Endothelial cell of umbilical vein (primary cell): ENCODE results near the gene KRTAP10-5. TPM values are rescaled to one million over a fixed set of nuclear protein-coding genes. Genes with fewer than 3 reads are reported as not detected.

Source experiments
- BruUV-seq: library from RNA; stranded (reverse); fragments of 400-500 nt; replicated peaks from 2 replicates; lab custom pipeline; 2021; lab: Mats Ljungman, UMichigan
- CTCF ChIA-PET: fragments of 300-600, 350-600 bp; sonication (Branson Sonifier 250); formaldehyde crosslinking; loops from one replicate; lab custom pipeline; 2021; ENCODE audit warnings: antibody characterized with exemption, inconsistent platforms; lab: Charles Lee
- POLR2A ChIA-PET: fragments of 300-600, 350-600 bp; sonication (Branson Sonifier 250); formaldehyde crosslinking; loops from one replicate; lab custom pipeline; 2021; ENCODE audit warnings: antibody characterized with exemption, inconsistent platforms; lab: Charles Lee
- DNase-seq: peaks from one replicate; pipeline ENCODE4 v3.0.0-alpha.2; 2011; ENCODE audit warnings: low read depth, low spot score
- FAIRE-seq: peaks from 2 replicates; lab custom pipeline; 2011; peaks lifted over from hg19 to GRCh38; lab: Jason Lieb, UNC
- H2AFZ ChIP-seq: 2 replicates; pipeline ENCODE4 v1.6.0; 2012; ENCODE audit warnings: low read depth, low read length, control low read depth, inconsistent platforms
- H3K27ac ChIP-seq: 2 replicates; pipeline ENCODE4 v1.5.1; 2011; ENCODE audit warnings: low read depth, mild to moderate bottlenecking, control low read depth, low read length, moderate library complexity; ENCODE audit not compliant: insufficient read depth
- H3K27me3 ChIP-seq, 2 experiments: 2 replicates each; pipeline versions ENCODE4 v1.6.0 to v1.6.1; 2011; ENCODE audit warnings: low read length in 2 of 2, mixed read lengths in 1 of 2; ENCODE audit not compliant: control insufficient read depth in 2 of 2, insufficient read depth in 2 of 2
- H3K36me3 ChIP-seq, 2 experiments: 2 replicates in 1 of 2; 3 replicates in 1 of 2; pipeline ENCODE4 v1.5.1; 2011; ENCODE audit warnings: low read length in 2 of 2, mild to moderate bottlenecking in 1 of 2, moderate library complexity in 1 of 2; ENCODE audit not compliant: control insufficient read depth in 2 of 2, insufficient read depth in 2 of 2; ENCODE audit errors: extremely low read depth in 1 of 2
- H3K4me1 ChIP-seq: 3 replicates; pipeline ENCODE4 v1.5.1; 2011; ENCODE audit warnings: mild to moderate bottlenecking, low read length; ENCODE audit not compliant: control insufficient read depth, insufficient read depth; ENCODE audit errors: extremely low read depth
- H3K4me2 ChIP-seq: 2 replicates; pipeline ENCODE4 v1.6.1; 2011; ENCODE audit warnings: low read length, control low read depth, mixed read lengths; ENCODE audit not compliant: insufficient read depth
- H3K4me3 ChIP-seq, 3 experiments: fragments of 200-600 bp in 1 of 3; sonication (generic), shearing (Covaris generic) in 1 of 3; replicated peaks in 1 of 3; 2 replicates each; pipeline ENCODE4 v1.5.1; 2011 to 2016; ENCODE audit warnings: control low read depth in 3 of 3, low read length in 3 of 3, mild to moderate bottlenecking in 2 of 3, inconsistent platforms in 1 of 3, low read depth in 1 of 3, moderate library complexity in 1 of 3; ENCODE audit not compliant: insufficient read depth in 1 of 3
- H3K79me2 ChIP-seq: 2 replicates; pipeline ENCODE4 v1.6.0; 2012; ENCODE audit warnings: low read length, inconsistent platforms; ENCODE audit not compliant: control insufficient read depth, insufficient read depth
- H3K9ac ChIP-seq: replicated peaks from 2 replicates; pipeline ENCODE3; 2011; ENCODE audit warnings: low read length, control low read depth; ENCODE audit not compliant: insufficient read depth; ENCODE audit errors: extremely low read depth
- H3K9me1 ChIP-seq: replicated peaks from 3 replicates; pipeline ENCODE4 v1.6.0; 2011; ENCODE audit warnings: mild to moderate bottlenecking, low read length; ENCODE audit not compliant: control insufficient read depth, insufficient read depth; ENCODE audit errors: extremely low read depth
- H3K9me3 ChIP-seq: replicated peaks from 2 replicates; pipeline ENCODE4 v1.5.1; 2012; ENCODE audit warnings: low read length, inconsistent platforms; ENCODE audit not compliant: control insufficient read depth, insufficient read depth
- H4K20me1 ChIP-seq: replicated peaks from 2 replicates; pipeline ENCODE3; 2011; ENCODE audit warnings: mild to moderate bottlenecking, low read length; ENCODE audit not compliant: control insufficient read depth, insufficient read depth; ENCODE audit errors: extremely low read depth
- CTCF ChIP-seq, 2 donors: IDR thresholded peaks; 1 replicate in 1 of 2; 2 replicates in 1 of 2; pipeline ENCODE4 v1.5.1; 2011; ENCODE audit warnings: low read length in 2 of 2, mild to moderate bottlenecking in 2 of 2, moderate library complexity in 2 of 2, control low read depth in 1 of 2, inconsistent platforms in 1 of 2, low read depth in 1 of 2; ENCODE audit not compliant: insufficient read depth in 1 of 2; ENCODE audit errors: extremely low read depth in 1 of 2
- EZH2 ChIP-seq: IDR thresholded peaks from 2 replicates; pipeline ENCODE4 v1.6.1; 2012; ENCODE audit warnings: borderline replicate concordance, low read depth, mild to moderate bottlenecking, moderate library complexity, low read length, inconsistent platforms; ENCODE audit not compliant: severe bottlenecking
- FOS ChIP-seq: IDR thresholded peaks from 2 replicates; pipeline ENCODE4 v1.6.1; 2011; ENCODE audit warnings: mild to moderate bottlenecking, low read length, moderate library complexity, borderline replicate concordance; ENCODE audit not compliant: insufficient read depth
- GATA2 ChIP-seq: IDR thresholded peaks from 2 replicates; pipeline ENCODE4 v1.7.0; 2011; ENCODE audit warnings: low read depth, mild to moderate bottlenecking, moderate library complexity, mixed read lengths, low read length; ENCODE audit not compliant: insufficient read length, insufficient read depth
- JUN ChIP-seq: IDR thresholded peaks from 2 replicates; pipeline ENCODE4 v1.6.1; 2011; ENCODE audit warnings: borderline replicate concordance, low read depth; ENCODE audit not compliant: insufficient read length, insufficient read depth
- MYC ChIP-seq: IDR thresholded peaks from one replicate; pipeline ENCODE4 v1.6.1; 2011; ENCODE audit warnings: mild to moderate bottlenecking, low read depth, low read length
- POLR2A ChIP-seq: IDR thresholded peaks from 2 replicates; pipeline ENCODE4 v1.6.1; 2012; ENCODE audit warnings: low read depth, mild to moderate bottlenecking, control low read depth, low read length
- POLR2AphosphoS5 ChIP-seq: IDR thresholded peaks from 2 replicates; pipeline ENCODE4 v1.6.1; 2012; ENCODE audit warnings: low read depth, mild to moderate bottlenecking, control low read depth, low read length, moderate library complexity; ENCODE audit not compliant: insufficient read depth
- dilution Hi-C: fragments of 300-500 bp; cut with MboI; formaldehyde crosslinking; loops from one replicate; pipeline ENCODE4 v1.15.0; 2019; ENCODE audit warnings: low sequenced_read_pairs; ENCODE audit not compliant: extremely low pct_ligation_motif_present
- intact Hi-C: fragments of 100-400 bp; cut with micrococcal nuclease; formaldehyde crosslinking; loops from one replicate; pipeline ENCODE4 v1.10.0; 2022
- polyA plus RNA-seq, 4 experiments: library from polyadenylated mRNA; depleted of rRNA in 3 of 4; stranded (reverse) in 3 of 4; unstranded in 1 of 4; fragments of >200 nt; gene quantifications; 2 replicates each; pipeline versions ENCODE4 v1.2.1 to v1.2.3, GENCODE V29; 2011 to 2012; ENCODE audit warnings: missing spikeins in 1 of 4
- total RNA-seq: library from RNA; stranded (reverse); gene quantifications from 2 replicates; pipeline ENCODE4 v1.2.3, GENCODE V29; 2021
- TF ChIP-seq, protein P1 (sequence below): IDR thresholded peaks from 2 replicates; pipeline ENCODE4 v1.6.1; 2011; ENCODE audit not compliant: insufficient read depth, insufficient read length

The KRTAP10-5 gene
- total and polyA plus RNA-seq, 2 donors (not counting 3 experiments of a cell fraction or from before 2014, with no cell fraction given) = not detected

DNA sequence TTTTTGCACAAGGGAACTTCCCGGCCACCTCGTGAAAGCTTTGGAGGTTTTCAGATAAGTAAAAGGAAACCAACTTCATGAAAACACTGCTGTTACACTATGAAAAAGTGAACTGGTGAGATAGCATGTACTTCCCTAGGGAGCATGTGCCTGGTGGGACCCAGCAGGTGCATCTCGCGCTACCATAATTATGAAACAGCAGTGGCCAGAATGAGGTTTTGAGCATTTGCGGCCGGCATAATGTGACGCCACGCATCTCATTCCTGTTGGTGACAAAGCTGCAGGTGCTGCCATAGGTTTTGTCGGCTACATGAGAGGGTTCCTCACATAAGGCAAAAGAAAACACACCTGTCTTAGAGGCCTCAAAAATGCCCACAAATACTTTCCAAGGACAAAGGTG, 23.5 kb downstream of the KRTAP10-5 start:
- Histone ChIP-seq H3K4me1 (no peaks in the 10 kb centered on the region), H3K9me3 (no peaks in the 10 kb centered on the region), H3K9ac (no peak overlapping the region), H3K4me2 (no peak overlapping the region), H3K27me3 (peaks cover 0 to 3% of the 10 kb centered on the region in 2 experiments), H2AFZ (no peak overlapping the region), H3K36me3 (no peaks in the 10 kb centered on the region), H3K4me3 (no peak overlapping the region), H3K79me2 (no peaks in the 10 kb centered on the region), H3K27ac (no peak overlapping the region), H4K20me1 (no peaks in the 10 kb centered on the region), H3K9me1 (no peaks in the 10 kb centered on the region)
- dilution Hi-C loops (no loop called here), intact Hi-C loops (no loop called here)
- TF ChIP-seq GATA2 (no peak), FOS (no peak), CTCF (IDR thresholded peaks at IDR 0.05; ENCODE audit: extremely low read depth in 1 of 2, insufficient read depth in 1 of 2, low read depth in 1 of 2, low read length in 2 of 2) (no peak), POLR2A (no peak), MYC (no peak), JUN (no peak), POLR2AphosphoS5 (no peak), EZH2 (no peak)
- TF ChIP-seq, protein P1, sequence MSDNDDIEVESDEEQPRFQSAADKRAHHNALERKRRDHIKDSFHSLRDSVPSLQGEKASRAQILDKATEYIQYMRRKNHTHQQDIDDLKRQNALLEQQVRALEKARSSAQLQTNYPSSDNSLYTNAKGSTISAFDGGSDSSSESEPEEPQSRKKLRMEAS = no peak
- no TSS peak for BruUV-seq
- POLR2A ChIA-PET = no interaction called here
- FAIRE-seq (no peak), DNase-seq (no peak)
- CTCF ChIA-PET = no interaction called here
